Panc1 (cell line): ENCODE measurements around the gene MGAT5. TPM values are rescaled to one million over a fixed set of nuclear protein-coding genes. Genes with fewer than 3 reads are reported as not detected.

ENCODE experiments used
- ATAC-seq: fragments of 200-7000 bp; cut with Tn5 transposase; 2 replicates; pipeline ENCODE4 v1.9.1; 2020; ENCODE audit warnings: mild to moderate bottlenecking, moderate library complexity
- BruUV-seq: library from RNA; stranded (reverse); fragments of 400-500 nt; replicated peaks from 2 replicates; lab custom pipeline; 2021; lab: Mats Ljungman, UMichigan
- CTCF ChIA-PET: fragments of 300-600 bp; sonication (Branson Sonifier 250); formaldehyde crosslinking; loops from one replicate; lab custom pipeline; 2022; ENCODE audit warnings: antibody characterized with exemption; lab: Charles Lee
- POLR2A ChIA-PET: fragments of 300-600 bp; sonication (Branson Sonifier 250); formaldehyde crosslinking; loops from one replicate; lab custom pipeline; 2022; ENCODE audit warnings: antibody characterized with exemption; lab: Charles Lee
- DNase-seq: peaks from one replicate; pipeline ENCODE4 v3.0.0-alpha.2; 2010; ENCODE audit warnings: low read depth, low spot score
- H3K27ac ChIP-seq: 2 replicates; pipeline ENCODE4 v1.5.1; 2011; ENCODE audit warnings: mild to moderate bottlenecking, low read length, inconsistent platforms
- H3K27me3 ChIP-seq: fragments of 200-500 bp; sonication (Bioruptor generic); 2 replicates; pipeline ENCODE4 v1.6.0; 2014; ENCODE audit warnings: low read length, inconsistent platforms; ENCODE audit not compliant: control insufficient read depth, insufficient read depth
- H3K36me3 ChIP-seq: fragments of 200-500 bp; sonication (Bioruptor generic); 2 replicates; pipeline ENCODE4 v1.5.1; 2014; ENCODE audit warnings: inconsistent platforms, mild to moderate bottlenecking, low read length, moderate library complexity; ENCODE audit not compliant: control insufficient read depth, insufficient read depth
- H3K4me1 ChIP-seq: 2 replicates; pipeline ENCODE4 v1.5.1; 2011; ENCODE audit warnings: inconsistent platforms, mild to moderate bottlenecking, low read length, moderate library complexity; ENCODE audit not compliant: control insufficient read depth, insufficient read depth
- H3K4me3 ChIP-seq, 2 experiments: 2 replicates each; pipeline ENCODE4 v1.5.1; 2011 to 2012; ENCODE audit warnings: low read depth in 2 of 2, low read length in 2 of 2, mild to moderate bottlenecking in 2 of 2, inconsistent platforms in 1 of 2, moderate library complexity in 1 of 2
- H3K9me3 ChIP-seq: fragments of 200-500 bp; sonication (Bioruptor generic); 2 replicates; pipeline ENCODE4 v1.5.1; 2014; ENCODE audit warnings: low read depth, mild to moderate bottlenecking, inconsistent platforms, low read length, moderate library complexity; ENCODE audit not compliant: control insufficient read depth, insufficient read depth
- CTCF ChIP-seq: fragments of 450-650 bp; IDR thresholded peaks from 2 replicates; pipeline ENCODE4 v1.5.1; 2017; ENCODE audit warnings: mild to moderate bottlenecking
- POLR2AphosphoS5 ChIP-seq: IDR thresholded peaks from 2 replicates; pipeline ENCODE4 v1.6.1; 2012; ENCODE audit warnings: mild to moderate bottlenecking, low read depth, low read length, moderate library complexity
- REST ChIP-seq, 2 experiments: IDR thresholded peaks; 2 replicates each; pipeline ENCODE4 v1.6.1; 2011 to 2012; ENCODE audit warnings: low read depth in 2 of 2, control low read depth in 1 of 2, low read length in 1 of 2, mild to moderate bottlenecking in 1 of 2, moderate library complexity in 1 of 2; ENCODE audit not compliant: insufficient read depth in 1 of 2
- SIN3A ChIP-seq: IDR thresholded peaks from 2 replicates; pipeline ENCODE4 v1.6.1; 2012; ENCODE audit warnings: low read depth, mild to moderate bottlenecking, low read length, moderate library complexity, borderline replicate concordance; ENCODE audit not compliant: insufficient read depth
- TCF7L2 ChIP-seq: IDR thresholded peaks from 2 replicates; pipeline ENCODE4 v1.6.1; 2011; ENCODE audit warnings: mild to moderate bottlenecking, low read depth, low read length, inconsistent platforms
- in situ Hi-C: cut with HindIII; loops from 2 replicates; pipeline ENCODE4 v1.10.0; 2016; ENCODE audit warnings: low sequenced_read_pairs, low pct_unique_long_range_greater_than_20kb
- intact Hi-C: fragments of 100-400 bp; cut with micrococcal nuclease; formaldehyde crosslinking; loops from one replicate; pipeline ENCODE4 v1.10.0; 2022; ENCODE audit not compliant: unreplicated experiment
- total RNA-seq: library from RNA; stranded (reverse); gene quantifications from one replicate; pipeline ENCODE4 v1.2.1, GENCODE V29; 2021; ENCODE audit not compliant: unreplicated experiment

MGAT5 gene
- total RNA-seq, 1 experiment from 2014 or later: 22.1 TPM

DNA sequence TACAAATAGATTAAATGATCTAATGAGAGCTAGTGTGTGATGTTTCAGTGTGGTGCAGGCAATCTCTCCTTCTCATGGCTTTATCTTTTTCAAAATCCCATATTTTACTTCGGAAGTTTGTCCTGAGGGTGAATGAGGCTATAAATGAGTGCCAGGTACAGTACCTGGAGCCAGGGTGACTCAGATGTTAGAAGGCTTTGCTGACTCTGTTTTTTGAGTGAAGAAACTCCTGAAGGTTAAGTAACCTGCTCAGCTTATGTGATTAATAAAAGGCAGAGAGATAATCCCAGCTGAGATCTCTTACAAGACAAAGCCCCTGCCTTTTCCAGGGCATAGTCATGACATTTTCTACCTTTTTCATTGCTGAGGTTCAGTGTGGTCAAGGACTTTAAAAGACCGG lies 52.6 kb downstream of the MGAT5 start:
- H3K9me3 ChIP-seq: no peaks in the 10 kb centered on the region
- no peak overlapping the region for H3K27ac ChIP-seq
- no peak overlapping the region for H3K4me3 ChIP-seq
- POLR2A ChIA-PET: no interaction called here
- BruUV-seq: no TSS peak
- no peak for DNase-seq
- TF ChIP-seq CTCF (no peak), TCF7L2 (no peak), POLR2AphosphoS5 (no peak), SIN3A (no peak)
- in situ Hi-C loops: no loop called here
- H3K27me3 ChIP-seq: no peaks in the 10 kb centered on the region
- no peak for ATAC-seq
- H3K36me3 ChIP-seq: no peaks in the 10 kb centered on the region
- no peaks in the 10 kb centered on the region for H3K4me1 ChIP-seq
- intact Hi-C loops: no loop called here
- CTCF ChIA-PET: no interaction called here

DNA sequence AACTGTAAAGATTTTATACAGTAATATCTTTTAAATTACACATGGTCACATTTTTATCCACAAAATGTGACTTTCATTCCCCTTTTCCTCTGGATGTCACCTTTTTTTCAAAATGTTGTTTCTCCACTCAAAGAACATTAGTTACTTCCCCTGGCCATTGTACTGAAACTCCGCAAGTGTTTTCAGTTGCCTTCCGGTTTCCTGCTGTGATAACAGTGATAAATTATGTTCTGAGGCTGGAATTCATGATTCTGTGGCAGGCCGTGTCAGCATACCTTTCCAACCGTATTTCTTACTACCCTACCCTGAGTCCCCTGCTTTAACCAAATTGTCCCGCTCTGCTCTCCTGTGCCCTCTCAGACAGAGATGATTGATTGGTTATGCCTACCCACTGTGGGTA lies 53.5 kb downstream of the MGAT5 start:
- intact Hi-C loops (no loop called here), in situ Hi-C loops (no loop called here)
- Histone ChIP-seq H3K4me3 (no peak overlapping the region), H3K27ac (no peak overlapping the region), H3K27me3 (no peaks in the 10 kb centered on the region), H3K36me3 (no peaks in the 10 kb centered on the region), H3K9me3 (no peaks in the 10 kb centered on the region), H3K4me1 (no peaks in the 10 kb centered on the region)
- CTCF ChIA-PET: no interaction called here
- POLR2A ChIA-PET: no interaction called here
- DNase-seq (no peak), ATAC-seq (no peak)
- BruUV-seq: no TSS peak
- TF ChIP-seq CTCF: no peak
- no peak for TF ChIP-seq REST (IDR thresholded peaks at IDR 0.05; ENCODE audit: insufficient read depth in 1 of 2, low read depth in 2 of 2, low read length in 1 of 2)
- TF ChIP-seq TCF7L2: no peak
- no peak for TF ChIP-seq POLR2AphosphoS5
- no peak for TF ChIP-seq SIN3A
